ENCODE data around the gene COG7. TPM values are rescaled to one million over a fixed set of nuclear protein-coding genes. Genes with fewer than 3 reads are reported as not detected.
"Not testable (repeated sequence)": the region's sequence is repeated elsewhere in the genome, so short reads cannot be mapped to it uniquely, and the experiment has no call there.

The COG7 gene
- total RNA-seq, 5 donors from 2014 or later (not counting 1 experiment from before 2014, with no cell fraction given), result 15.8 to 23.2 (median 22.4) TPM

- no peaks in the 10 kb centered on the region for H3K9me3 ChIP-seq
- Mint-ChIP-seq H3K27me3 (no peaks in the 10 kb centered on the region), H3K27ac (no peak overlapping the region), H3K4me1 (no peaks in the 10 kb centered on the region), H3K4me3 (no peak overlapping the region), H3K9me3 (no peaks in the 10 kb centered on the region), H3K36me3 (peaks cover 38% of the 10 kb centered on the region)
- H3K27me3 ChIP-seq (replicated peaks in 1 of 2; ENCODE audit: control insufficient read depth in 2 of 2, extremely low read depth in 1 of 2, insufficient read depth in 2 of 2, low read length in 1 of 2), result no peaks in the 10 kb centered on the region
- H3K27ac ChIP-seq (ENCODE audit: low read length), result no peak overlapping the region
- no peaks in the 10 kb centered on the region for H3K4me1 ChIP-seq (ENCODE audit: control insufficient read depth in 1 of 2, extremely low read depth in 1 of 2, insufficient read depth in 2 of 2, low read length in 2 of 2)
- CTCF ChIA-PET, result no interaction called here
- 80% methylated on average over 1 of the region's 2 CpGs for WGBS (ENCODE audit: insufficient coverage)
- ATAC-seq (replicated peaks in 1 of 4), result no peak
- peaks cover 2 to 36% of the 10 kb centered on the region in 2 donors for H3K36me3 ChIP-seq (ENCODE audit: control insufficient read depth in 2 of 2, extremely low read depth in 1 of 2, insufficient read depth in 1 of 2, low read length in 1 of 2)
- DNase-seq, result no peak
- H3K4me3 ChIP-seq (ENCODE audit: control insufficient read depth in 1 of 2, extremely low read depth in 1 of 2, low read length in 1 of 2), result no peak overlapping the region
- POLR2A ChIA-PET, result no interaction called here
Measured at GRCh38 chr16:23465179-23465578, 12.2 kb upstream of the COG7 start.

- Mint-ChIP-seq H3K4me3 (no peak overlapping the region), H3K9me3 (no peaks in the 10 kb centered on the region), H3K36me3 (peaks cover 28% of the 10 kb centered on the region), H3K27ac (peak overlapping the region in 1 of 2 donors; percentile 8), H3K27me3 (no peaks in the 10 kb centered on the region), H3K4me1 (no peaks in the 10 kb centered on the region)
- ChIA-PET POLR2A (interaction anchor here in 1 of 2 donors (0.6 kb wide), 1 partner anchor 36 kb away, joined by 3 read pairs; no protein-coding TSS in a partner anchor), CTCF (no interaction called here)
- no peak overlapping the region for H3K4me3 ChIP-seq (ENCODE audit: control insufficient read depth in 1 of 2, extremely low read depth in 1 of 2, low read length in 1 of 2)
- DNase-seq, result no peak
- ATAC-seq (replicated peaks in 1 of 4), result no peak
- H3K4me1 ChIP-seq (ENCODE audit: control insufficient read depth in 1 of 2, extremely low read depth in 1 of 2, insufficient read depth in 2 of 2, low read length in 2 of 2), result no peaks in the 10 kb centered on the region
- H3K27me3 ChIP-seq (replicated peaks in 1 of 2; ENCODE audit: control insufficient read depth in 2 of 2, extremely low read depth in 1 of 2, insufficient read depth in 2 of 2, low read length in 1 of 2), result no peaks in the 10 kb centered on the region
- H3K36me3 ChIP-seq (ENCODE audit: control insufficient read depth in 2 of 2, extremely low read depth in 1 of 2, insufficient read depth in 1 of 2, low read length in 1 of 2), result peaks cover 0 to 28% of the 10 kb centered on the region in 2 donors
- 100% methylated on average over 1 of the region's 1 CpG for WGBS (ENCODE audit: insufficient coverage)
- no peak overlapping the region for H3K27ac ChIP-seq (ENCODE audit: low read length)
- no peaks in the 10 kb centered on the region for H3K9me3 ChIP-seq
Measured at GRCh38 chr16:23464196-23464595, 11.2 kb upstream of the COG7 start.

GRCh38 chr16:23462994-23463393 lies 10.0 kb upstream of the COG7 start:
- peaks cover 0 to 20% of the 10 kb centered on the region in 2 donors for H3K36me3 ChIP-seq (ENCODE audit: control insufficient read depth in 2 of 2, extremely low read depth in 1 of 2, insufficient read depth in 1 of 2, low read length in 1 of 2)
- H3K4me1 Mint-ChIP-seq; H3K9me3 Mint-ChIP-seq; H3K4me3 ChIP-seq (ENCODE audit: control insufficient read depth in 1 of 2, extremely low read depth in 1 of 2, low read length in 1 of 2); H3K27me3 Mint-ChIP-seq; H3K27ac Mint-ChIP-seq; H3K27me3 ChIP-seq (replicated peaks in 1 of 2; ENCODE audit: control insufficient read depth in 2 of 2, extremely low read depth in 1 of 2, insufficient read depth in 2 of 2, low read length in 1 of 2); POLR2A ChIA-PET; H3K9me3 ChIP-seq; ATAC-seq (replicated peaks in 1 of 4); H3K4me1 ChIP-seq (ENCODE audit: control insufficient read depth in 1 of 2, extremely low read depth in 1 of 2, insufficient read depth in 2 of 2, low read length in 2 of 2); H3K27ac ChIP-seq (ENCODE audit: low read length); H3K4me3 Mint-ChIP-seq; DNase-seq: not testable (repeated sequence)
- WGBS (ENCODE audit: insufficient coverage), result no CpG with 5 or more reads among the region's 6 CpGs
- CTCF ChIA-PET, result interaction anchor here in 1 of 2 donors (0.7 kb wide), 1 partner anchor 59 kb away, joined by 3 read pairs; no protein-coding TSS in a partner anchor
- H3K36me3 Mint-ChIP-seq, result peaks cover 20% of the 10 kb centered on the region

- 33% methylated on average over 19 of the region's 37 CpGs for WGBS (ENCODE audit: insufficient coverage)
- peak overlapping the region; percentile 70 to 90 for H3K27ac Mint-ChIP-seq
- POLR2A ChIA-PET, result no interaction called here
Measured at GRCh38 chr16:23453338-23454052, 506 bp upstream of the COG7 start.

GRCh38 chr16:23452221-23452571 lies 793 bp downstream of the COG7 start:
- peak overlapping the region; percentile 70 to 90 for H3K27ac Mint-ChIP-seq
- DNase-seq, result peak in 1 of 35 experiments; percentile 1
- no CpG with 5 or more reads among the region's 10 CpGs for WGBS (ENCODE audit: insufficient coverage)
- ChIA-PET CTCF (interaction anchor here (1.0 to 2.4 kb wide), 3 partner anchors 17 to 18 kb away, joined by 5 to 13 read pairs (median 5); no protein-coding TSS in a partner anchor), POLR2A (interaction anchor here (0.7 kb wide), 2 partner anchors 27 to 30 kb away, joined by 3 read pairs; no protein-coding TSS in a partner anchor)
- no peaks in the 10 kb centered on the region for H3K9me3 Mint-ChIP-seq
- no peaks in the 10 kb centered on the region for H3K27me3 Mint-ChIP-seq
- ATAC-seq (replicated peaks in 1 of 4), result peak in 1 of 4 experiments; percentile 8
- Histone ChIP-seq H3K27me3 (replicated peaks in 1 of 2; ENCODE audit: control insufficient read depth in 2 of 2, extremely low read depth in 1 of 2, insufficient read depth in 2 of 2, low read length in 1 of 2) (no peaks in the 10 kb centered on the region), H3K4me1 (ENCODE audit: control insufficient read depth in 1 of 2, extremely low read depth in 1 of 2, insufficient read depth in 2 of 2, low read length in 2 of 2) (peaks cover 4 to 21% of the 10 kb centered on the region in 2 experiments), H3K27ac (ENCODE audit: low read length) (no peak overlapping the region), H3K36me3 (ENCODE audit: control insufficient read depth in 2 of 2, extremely low read depth in 1 of 2, insufficient read depth in 1 of 2, low read length in 1 of 2) (no peaks in the 10 kb centered on the region), H3K9me3 (no peaks in the 10 kb centered on the region), H3K4me3 (ENCODE audit: control insufficient read depth in 1 of 2, extremely low read depth in 1 of 2, low read length in 1 of 2) (peak overlapping the region; percentile 95 to 97)
- no peaks in the 10 kb centered on the region for H3K36me3 Mint-ChIP-seq
- peak overlapping the region; percentile 90 to 99 (median 96) for H3K4me3 Mint-ChIP-seq
- H3K4me1 Mint-ChIP-seq, result peaks cover 30 to 43% (median 37%) of the 10 kb centered on the region in 3 donors

More at GRCh38 chr16:23453338-23454052, 506 bp upstream of the COG7 start:
- no peaks in the 10 kb centered on the region for H3K36me3 Mint-ChIP-seq
- no peaks in the 10 kb centered on the region for H3K27me3 ChIP-seq (replicated peaks in 1 of 2; ENCODE audit: control insufficient read depth in 2 of 2, extremely low read depth in 1 of 2, insufficient read depth in 2 of 2, low read length in 1 of 2)
- H3K9me3 Mint-ChIP-seq, result no peaks in the 10 kb centered on the region
- H3K36me3 ChIP-seq (ENCODE audit: control insufficient read depth in 2 of 2, extremely low read depth in 1 of 2, insufficient read depth in 1 of 2, low read length in 1 of 2), result no peaks in the 10 kb centered on the region
- H3K4me1 Mint-ChIP-seq, result peaks cover 30 to 39% (median 31%) of the 10 kb centered on the region in 3 donors
- peak overlapping the region; percentile 90 to 99 (median 96) for H3K4me3 Mint-ChIP-seq
- no peak overlapping the region for H3K27ac ChIP-seq (ENCODE audit: low read length)
- ATAC-seq (replicated peaks in 1 of 4) (no peak), DNase-seq (no peak)
- CTCF ChIA-PET, result interaction anchor here (1.7 to 2.4 kb wide), 2 partner anchors 19 to 20 kb away, joined by 5 to 13 read pairs; no protein-coding TSS in a partner anchor
- no peaks in the 10 kb centered on the region for H3K27me3 Mint-ChIP-seq
- no peaks in the 10 kb centered on the region for H3K9me3 ChIP-seq
- peak overlapping the region; percentile 95 to 97 for H3K4me3 ChIP-seq (ENCODE audit: control insufficient read depth in 1 of 2, extremely low read depth in 1 of 2, low read length in 1 of 2)
- H3K4me1 ChIP-seq (ENCODE audit: control insufficient read depth in 1 of 2, extremely low read depth in 1 of 2, insufficient read depth in 2 of 2, low read length in 2 of 2), result peaks cover 4 to 21% of the 10 kb centered on the region in 2 experiments

- peaks cover 25 to 40% (median 38%) of the 10 kb centered on the region in 3 donors for H3K4me1 Mint-ChIP-seq
- H3K4me3 Mint-ChIP-seq, result no peak overlapping the region
- Histone ChIP-seq H3K4me3 (ENCODE audit: control insufficient read depth in 1 of 2, extremely low read depth in 1 of 2, low read length in 1 of 2) (no peak overlapping the region), H3K27ac (ENCODE audit: low read length) (no peak overlapping the region), H3K4me1 (ENCODE audit: control insufficient read depth in 1 of 2, extremely low read depth in 1 of 2, insufficient read depth in 2 of 2, low read length in 2 of 2) (peaks cover 4 to 17% of the 10 kb centered on the region in 2 experiments), H3K36me3 (ENCODE audit: control insufficient read depth in 2 of 2, extremely low read depth in 1 of 2, insufficient read depth in 1 of 2, low read length in 1 of 2) (peaks cover 3 to 19% of the 10 kb centered on the region in 2 donors), H3K9me3 (no peaks in the 10 kb centered on the region), H3K27me3 (replicated peaks in 1 of 2; ENCODE audit: control insufficient read depth in 2 of 2, extremely low read depth in 1 of 2, insufficient read depth in 2 of 2, low read length in 1 of 2) (no peaks in the 10 kb centered on the region)
- no peaks in the 10 kb centered on the region for H3K9me3 Mint-ChIP-seq
- no peaks in the 10 kb centered on the region for H3K27me3 Mint-ChIP-seq
- H3K36me3 Mint-ChIP-seq, result peaks cover 8% of the 10 kb centered on the region
- WGBS (ENCODE audit: insufficient coverage), result 90% methylated on average over 2 of the region's 4 CpGs
- ChIA-PET POLR2A (no interaction called here), CTCF (interaction anchor here in 1 of 2 donors (1.4 kb wide), 1 partner anchor 12 kb away, joined by 5 read pairs; no protein-coding TSS in a partner anchor)
- ATAC-seq (replicated peaks in 1 of 4), result no peak
- H3K27ac Mint-ChIP-seq, result no peak overlapping the region
- no peak for DNase-seq
Measured at GRCh38 chr16:23448392-23448791, 4.6 kb downstream of the COG7 start.

All from T-cell (primary cell).